Mesendoderm (in vitro differentiated cells): ENCODE data around the gene MYBPC3.

Experiments used
- DNase-seq: peaks from one replicate; pipeline ENCODE4 v3.0.0; 2013
- H2AK5ac ChIP-seq: 2 replicates; pipeline ENCODE4 v1.6.1; 2013; ENCODE audit warnings: low read length, inconsistent platforms
- H2BK120ac ChIP-seq: 2 replicates; pipeline ENCODE4 v1.6.1; 2013; ENCODE audit warnings: low read depth, mild to moderate bottlenecking, low read length, moderate library complexity, mixed read lengths
- H2BK15ac ChIP-seq: replicated peaks from 2 replicates; pipeline ENCODE4 v1.6.1; 2013; ENCODE audit warnings: low read depth, mild to moderate bottlenecking, moderate library complexity
- H2BK5ac ChIP-seq: 2 replicates; pipeline ENCODE4 v1.6.1; 2013; ENCODE audit warnings: low read length, inconsistent platforms
- H3K18ac ChIP-seq: 2 replicates; pipeline ENCODE4 v1.6.1; 2013; ENCODE audit warnings: mild to moderate bottlenecking, low read length, mixed read lengths
- H3K23ac ChIP-seq: one replicate; pipeline ENCODE4 v1.6.1; 2013; ENCODE audit warnings: low read length
- H3K27ac ChIP-seq: 2 replicates; pipeline ENCODE4 v1.5.1; 2013; ENCODE audit warnings: low read depth, mild to moderate bottlenecking, inconsistent platforms, low read length, moderate library complexity
- H3K27me3 ChIP-seq: 2 replicates; pipeline ENCODE4 v1.6.1; 2013; ENCODE audit warnings: low read length, control low read depth, mild to moderate bottlenecking, inconsistent platforms; ENCODE audit not compliant: insufficient read depth, poor library complexity
- H3K36me3 ChIP-seq: 2 replicates; pipeline ENCODE4 v1.6.1; 2013; ENCODE audit warnings: low read length, inconsistent platforms; ENCODE audit not compliant: control insufficient read depth, insufficient read depth
- H3K4ac ChIP-seq: one replicate; pipeline ENCODE4 v1.6.1; 2013; ENCODE audit warnings: low read depth, mild to moderate bottlenecking, low read length, moderate library complexity
- H3K4me1 ChIP-seq: 2 replicates; pipeline ENCODE4 v1.6.1; 2013; ENCODE audit warnings: low read depth, low read length, inconsistent platforms; ENCODE audit not compliant: control insufficient read depth
- H3K4me2 ChIP-seq: 2 replicates; pipeline ENCODE4 v1.6.1; 2013; ENCODE audit warnings: low read length
- H3K4me3 ChIP-seq: 2 replicates; pipeline ENCODE4 v1.5.1; 2013; ENCODE audit warnings: mild to moderate bottlenecking, low read length
- H3K56ac ChIP-seq: one replicate; pipeline ENCODE4 v1.6.1; 2013; ENCODE audit warnings: low read length
- H3K79me1 ChIP-seq: 2 replicates; pipeline ENCODE4 v1.6.1; 2013; ENCODE audit warnings: low read length, inconsistent platforms
- H3K79me2 ChIP-seq: 2 replicates; pipeline ENCODE4 v1.6.1; 2013; ENCODE audit warnings: mild to moderate bottlenecking, low read length; ENCODE audit not compliant: control insufficient read depth, insufficient read depth
- H3K9ac ChIP-seq: 2 replicates; pipeline ENCODE4 v1.6.1; 2013; ENCODE audit warnings: low read length, inconsistent platforms
- H4K5ac ChIP-seq: one replicate; pipeline ENCODE4 v1.6.1; 2013; ENCODE audit warnings: low read length
- H4K8ac ChIP-seq: one replicate; pipeline ENCODE4 v1.6.1; 2013; ENCODE audit warnings: low read depth, mild to moderate bottlenecking, control low read depth, low read length, moderate library complexity
- WGBS: extraction: QIAGEN DNeasy Blood & Tissue Kit; methylation state at CpG from one replicate; pipeline ENCODE4 v1.1.7; 2013; ENCODE audit warnings: low lambda C conversion rate, missing lambda C conversion rate; ENCODE audit not compliant: insufficient coverage; ENCODE audit errors: extremely low coverage; 5-methylcytosine and 5-hydroxymethylcytosine counted together

The MYBPC3 gene

GRCh38 chr11:47354913-47355282 is 2.4 kb upstream of the MYBPC3 start:
- no peak overlapping the region for H3K23ac ChIP-seq
- H3K18ac ChIP-seq, result peak overlapping the region; percentile 77
- no peak overlapping the region for H2BK120ac ChIP-seq
- no peaks in the 10 kb centered on the region for H3K79me2 ChIP-seq
- H4K8ac ChIP-seq, result peak overlapping the region; percentile 31
- no peak overlapping the region for H2BK15ac ChIP-seq
- no peak overlapping the region for H2AK5ac ChIP-seq
- H3K27me3 ChIP-seq, result no peaks in the 10 kb centered on the region
- H3K56ac ChIP-seq, result peak overlapping the region; percentile 80
- no peaks in the 10 kb centered on the region for H3K79me1 ChIP-seq
- no CpG with 5 or more reads among the region's 32 CpGs for WGBS
- H3K27ac ChIP-seq, result no peak overlapping the region
- H3K9ac ChIP-seq, result peak overlapping the region; percentile 61
- peak overlapping the region; percentile 8 for H3K4me2 ChIP-seq
- peaks cover 2% of the 10 kb centered on the region for H3K4me1 ChIP-seq
- H2BK5ac ChIP-seq, result no peak overlapping the region
- H3K4me3 ChIP-seq, result no peak overlapping the region
- no peak for DNase-seq
- no peaks in the 10 kb centered on the region for H3K36me3 ChIP-seq
- H4K5ac ChIP-seq, result no peak overlapping the region
- H3K4ac ChIP-seq, result peak overlapping the region; percentile 60

DNA sequence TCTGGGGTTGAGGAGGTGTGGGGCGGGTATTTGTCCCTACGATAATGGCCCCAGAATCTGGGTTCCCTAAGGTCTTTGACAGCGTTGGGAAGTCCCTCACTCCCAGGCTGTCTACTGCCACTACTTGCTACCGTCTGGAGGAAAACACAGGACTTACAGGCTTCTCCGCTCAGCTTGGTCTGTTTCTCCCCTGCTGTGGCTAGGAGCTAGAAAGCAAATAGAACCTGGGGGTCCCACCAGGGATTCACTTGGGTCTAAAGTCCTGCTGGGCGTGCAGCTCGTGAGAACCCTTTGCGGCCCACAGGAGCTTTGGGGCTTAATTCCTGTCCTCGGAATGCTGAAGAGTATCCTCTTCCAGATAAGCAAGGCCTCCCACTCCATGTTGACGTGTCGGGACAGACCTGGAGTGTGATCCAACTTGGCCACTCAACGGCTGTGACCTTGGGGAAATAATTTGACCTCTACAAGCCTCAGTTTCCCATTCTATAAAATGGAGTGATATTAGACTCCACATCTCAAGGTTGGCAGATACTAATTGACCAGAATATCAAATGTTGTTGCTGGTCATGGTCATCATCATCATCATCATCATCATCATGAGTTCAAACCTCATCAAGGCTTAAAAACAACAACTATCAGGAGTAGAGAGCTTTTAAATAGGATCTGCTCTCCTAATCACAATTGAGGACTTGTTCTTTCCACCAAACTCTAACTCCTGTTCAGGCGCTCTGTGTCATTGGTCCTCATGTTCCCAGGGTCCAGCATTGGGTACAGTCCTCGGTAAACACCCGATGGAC is 1.7 kb upstream of the MYBPC3 start:
- Histone ChIP-seq H3K9ac (peak overlapping the region; percentile 61), H3K27me3 (no peaks in the 10 kb centered on the region), H3K79me1 (no peaks in the 10 kb centered on the region), H2BK15ac (no peak overlapping the region), H2BK120ac (no peak overlapping the region), H3K4me2 (no peak overlapping the region), H3K56ac (peak overlapping the region; percentile 80), H3K79me2 (no peaks in the 10 kb centered on the region), H3K4me1 (peaks cover 2% of the 10 kb centered on the region), H3K27ac (no peak overlapping the region), H3K36me3 (no peaks in the 10 kb centered on the region), H4K8ac (no peak overlapping the region), H2AK5ac (no peak overlapping the region), H3K4ac (no peak overlapping the region), H4K5ac (no peak overlapping the region), H2BK5ac (no peak overlapping the region), H3K18ac (no peak overlapping the region), H3K4me3 (no peak overlapping the region), H3K23ac (no peak overlapping the region)
- no peak for DNase-seq
- no CpG with 5 or more reads among the region's 15 CpGs for WGBS

DNA sequence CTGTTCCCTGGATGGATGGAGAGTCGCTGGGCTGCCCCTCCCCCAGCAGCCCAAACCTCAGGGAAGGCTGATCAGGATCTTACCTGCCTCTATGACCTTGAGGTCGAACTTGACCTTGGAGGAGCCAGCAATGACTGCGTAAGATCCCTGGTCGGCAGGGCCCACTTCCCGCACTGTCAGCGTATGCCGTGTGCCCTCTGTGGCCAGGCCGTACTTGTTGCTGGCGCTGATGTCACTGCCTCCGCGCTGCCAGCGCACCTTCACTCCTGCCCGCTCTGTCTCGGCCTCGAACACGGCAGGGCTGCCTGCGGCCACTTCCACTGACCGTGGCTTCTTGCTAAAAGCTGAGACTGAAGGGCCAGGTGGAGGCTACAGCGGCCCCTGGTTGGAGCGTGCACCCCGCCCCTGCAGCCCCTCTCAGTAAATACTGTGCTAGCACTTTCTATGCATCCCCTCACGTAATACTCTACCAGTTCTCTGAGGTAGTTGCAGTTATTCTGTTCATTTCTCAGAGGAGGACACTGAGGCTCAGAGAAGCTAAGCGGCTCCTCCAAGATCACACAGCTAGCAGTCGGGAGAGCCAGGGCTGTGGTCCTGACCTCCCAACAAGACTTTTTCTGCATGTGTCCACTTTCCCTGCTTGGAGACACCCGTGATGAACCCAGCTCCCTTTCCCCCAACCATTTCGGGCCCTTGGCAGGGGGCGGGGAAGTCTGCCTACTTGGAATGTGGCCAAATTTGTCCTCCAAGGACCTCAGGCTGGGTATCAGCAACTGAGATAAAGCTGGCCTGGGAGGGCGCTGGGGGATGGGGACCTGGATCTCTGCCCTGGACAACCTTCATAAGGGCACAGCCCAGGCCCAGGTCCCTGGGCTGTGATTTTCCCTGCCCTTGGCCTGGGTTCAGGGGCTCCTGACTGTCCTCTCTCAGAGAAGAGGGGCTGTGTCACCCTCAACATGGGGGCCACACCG is 1.1 kb downstream of the MYBPC3 start:
- Histone ChIP-seq H2AK5ac (no peak overlapping the region), H3K36me3 (no peaks in the 10 kb centered on the region), H3K79me2 (no peaks in the 10 kb centered on the region), H3K18ac (no peak overlapping the region), H3K4me2 (no peak overlapping the region), H3K4ac (no peak overlapping the region), H3K27ac (no peak overlapping the region), H2BK120ac (no peak overlapping the region), H3K4me1 (peaks cover 2% of the 10 kb centered on the region), H2BK5ac (no peak overlapping the region), H4K5ac (no peak overlapping the region), H3K4me3 (no peak overlapping the region), H3K27me3 (no peaks in the 10 kb centered on the region), H3K9ac (no peak overlapping the region), H3K56ac (no peak overlapping the region), H3K23ac (no peak overlapping the region), H4K8ac (no peak overlapping the region), H3K79me1 (no peaks in the 10 kb centered on the region), H2BK15ac (no peak overlapping the region)
- WGBS, result no CpG with 5 or more reads among the region's 29 CpGs
- DNase-seq, result peak; percentile 18

DNA sequence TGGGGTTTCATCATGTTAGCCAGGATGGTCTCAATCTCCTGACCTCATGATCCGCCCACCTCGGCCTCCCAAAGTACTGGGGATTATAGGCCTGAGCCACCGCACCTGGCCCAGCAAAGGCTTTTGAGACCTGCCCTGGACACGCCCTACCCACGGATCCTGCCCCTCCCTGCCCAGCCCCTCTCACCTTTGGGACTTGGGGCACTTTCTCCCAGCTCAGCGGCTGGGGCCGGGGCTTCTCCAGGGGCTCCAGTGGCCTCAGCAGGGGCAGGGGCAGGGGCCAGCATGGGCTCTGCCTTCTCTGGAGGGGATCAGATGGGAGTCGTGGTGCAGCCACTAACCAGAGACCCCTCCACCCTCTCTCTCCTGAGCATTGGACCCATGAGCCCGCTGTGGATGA is 2.2 kb downstream of the MYBPC3 start:
- no CpG with 5 or more reads among the region's 9 CpGs for WGBS
- H3K9ac ChIP-seq, result no peak overlapping the region
- no peak overlapping the region for H2BK15ac ChIP-seq

GRCh38 chr11:47349521-47350095 is 2.9 kb downstream of the MYBPC3 start:
- Histone ChIP-seq H3K4me2 (no peak overlapping the region), H3K79me1 (no peaks in the 10 kb centered on the region), H3K27me3 (no peaks in the 10 kb centered on the region), H2BK15ac (no peak overlapping the region), H2AK5ac (no peak overlapping the region), H3K18ac (no peak overlapping the region), H3K9ac (no peak overlapping the region), H3K27ac (no peak overlapping the region), H3K56ac (no peak overlapping the region), H3K4me1 (peaks cover 2% of the 10 kb centered on the region), H3K36me3 (no peaks in the 10 kb centered on the region), H4K5ac (no peak overlapping the region), H2BK120ac (no peak overlapping the region), H3K23ac (no peak overlapping the region), H3K4me3 (no peak overlapping the region), H2BK5ac (no peak overlapping the region), H3K4ac (no peak overlapping the region), H3K79me2 (no peaks in the 10 kb centered on the region), H4K8ac (no peak overlapping the region)
- DNase-seq, result no peak
- no CpG with 5 or more reads among the region's 23 CpGs for WGBS

More for the DNA sequence above, 2.2 kb downstream of the MYBPC3 start:
- no peaks in the 10 kb centered on the region for H3K36me3 ChIP-seq
- no peak overlapping the region for H2BK120ac ChIP-seq
- no peaks in the 10 kb centered on the region for H3K79me2 ChIP-seq
- H4K8ac ChIP-seq, result no peak overlapping the region
- H3K27ac ChIP-seq, result no peak overlapping the region
- no peak overlapping the region for H3K23ac ChIP-seq
- peaks cover 2% of the 10 kb centered on the region for H3K4me1 ChIP-seq
- H3K27me3 ChIP-seq, result no peaks in the 10 kb centered on the region
- H3K56ac ChIP-seq, result peak overlapping the region; percentile 42
- H3K18ac ChIP-seq, result no peak overlapping the region
- H3K4me3 ChIP-seq, result no peak overlapping the region
- H4K5ac ChIP-seq, result no peak overlapping the region
- H2AK5ac ChIP-seq, result no peak overlapping the region
- no peak overlapping the region for H3K4me2 ChIP-seq
- H3K79me1 ChIP-seq, result no peaks in the 10 kb centered on the region
- no peak for DNase-seq
- no peak overlapping the region for H2BK5ac ChIP-seq
- H3K4ac ChIP-seq, result no peak overlapping the region
